Measurements from ENCODE around the gene TTYH3. TPM values are rescaled to one million over a fixed set of nuclear protein-coding genes. Genes with fewer than 3 reads are reported as not detected.
A peak's percentile ranks its signal among the peaks of the same experiment; 100 is the strongest.

The TTYH3 gene
- total RNA-seq, 2 donors from 2014 or later, result 145 to 152 TPM

DNA sequence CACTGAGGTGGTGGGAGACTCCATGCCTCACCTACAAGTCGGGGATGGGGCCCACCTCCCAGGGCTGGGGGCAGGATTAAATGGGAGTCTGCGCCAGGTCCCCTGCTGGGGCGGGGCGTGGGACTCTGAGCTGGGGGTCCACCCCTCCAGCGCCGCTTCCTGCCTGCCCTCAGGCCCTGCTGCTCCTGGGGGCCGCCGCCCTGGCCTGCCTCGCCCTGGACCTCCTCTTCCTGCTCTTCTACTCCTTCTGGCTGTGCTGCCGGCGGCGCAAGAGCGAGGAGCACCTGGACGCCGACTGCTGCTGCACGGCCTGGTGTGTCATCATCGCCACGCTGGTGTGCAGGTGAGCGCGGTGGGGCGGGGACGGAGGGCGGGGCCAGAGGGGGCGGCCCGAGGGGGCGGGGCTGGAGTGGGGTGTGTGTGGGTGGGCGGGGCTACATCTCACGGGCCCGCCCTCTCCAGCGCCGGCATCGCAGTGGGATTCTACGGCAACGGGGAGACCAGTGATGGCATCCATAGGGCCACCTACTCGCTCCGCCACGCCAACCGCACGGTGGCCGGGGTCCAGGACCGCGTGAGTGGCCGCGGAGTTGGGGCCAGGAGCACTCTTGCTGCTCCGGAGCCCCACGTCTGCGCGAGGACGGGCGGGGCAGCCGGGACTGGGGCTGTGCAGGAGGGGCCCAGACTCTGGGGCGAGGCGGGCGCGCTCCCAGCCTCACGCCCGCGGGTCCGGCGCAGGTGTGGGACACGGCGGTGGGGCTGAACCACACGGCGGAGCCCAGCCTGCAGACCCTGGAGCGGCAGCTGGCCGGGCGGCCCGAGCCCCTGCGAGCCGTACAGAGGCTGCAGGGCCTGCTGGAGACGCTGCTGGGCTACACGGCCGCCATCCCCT is 15.1 kb downstream of the TTYH3 start:
- no peaks in the 10 kb centered on the region for H3K27me3 Mint-ChIP-seq (ENCODE audit: insufficient read depth)
- WGBS, 2 experiments (ENCODE audit: insufficient coverage in 1 of 2, insufficient read length in 1 of 2), result 93 to 94% methylated on average over 41 to 66 of the region's 73 CpGs
- H3K9me3 ChIP-seq (ENCODE audit: control insufficient read depth, low read length), result no peaks in the 10 kb centered on the region
- TF ChIP-seq, protein P1, sequence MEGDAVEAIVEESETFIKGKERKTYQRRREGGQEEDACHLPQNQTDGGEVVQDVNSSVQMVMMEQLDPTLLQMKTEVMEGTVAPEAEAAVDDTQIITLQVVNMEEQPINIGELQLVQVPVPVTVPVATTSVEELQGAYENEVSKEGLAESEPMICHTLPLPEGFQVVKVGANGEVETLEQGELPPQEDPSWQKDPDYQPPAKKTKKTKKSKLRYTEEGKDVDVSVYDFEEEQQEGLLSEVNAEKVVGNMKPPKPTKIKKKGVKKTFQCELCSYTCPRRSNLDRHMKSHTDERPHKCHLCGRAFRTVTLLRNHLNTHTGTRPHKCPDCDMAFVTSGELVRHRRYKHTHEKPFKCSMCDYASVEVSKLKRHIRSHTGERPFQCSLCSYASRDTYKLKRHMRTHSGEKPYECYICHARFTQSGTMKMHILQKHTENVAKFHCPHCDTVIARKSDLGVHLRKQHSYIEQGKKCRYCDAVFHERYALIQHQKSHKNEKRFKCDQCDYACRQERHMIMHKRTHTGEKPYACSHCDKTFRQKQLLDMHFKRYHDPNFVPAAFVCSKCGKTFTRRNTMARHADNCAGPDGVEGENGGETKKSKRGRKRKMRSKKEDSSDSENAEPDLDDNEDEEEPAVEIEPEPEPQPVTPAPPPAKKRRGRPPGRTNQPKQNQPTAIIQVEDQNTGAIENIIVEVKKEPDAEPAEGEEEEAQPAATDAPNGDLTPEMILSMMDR (conservative IDR thresholded peaks at IDR 0.05), result no peak
- no peaks in the 10 kb centered on the region for H3K9me3 Mint-ChIP-seq
- no peak overlapping the region for H3K4me3 ChIP-seq (ENCODE audit: low read length)
- H3K4me3 Mint-ChIP-seq, result no peak overlapping the region
- H3K36me3 Mint-ChIP-seq (ENCODE audit: low read depth), result peaks cover 14% of the 10 kb centered on the region
- no peak overlapping the region for H3K27ac ChIP-seq (ENCODE audit: low read depth, low read length)
- H3K36me3 ChIP-seq (ENCODE audit: control insufficient read depth, insufficient read depth, low read length), result peaks cover 20% of the 10 kb centered on the region
- H3K4me1 ChIP-seq (ENCODE audit: control insufficient read depth, insufficient read depth, low read length), result no peaks in the 10 kb centered on the region
- no peak overlapping the region for H3K9ac ChIP-seq (ENCODE audit: extremely low read depth, low read length, poor library complexity, severe bottlenecking)
- no peaks in the 10 kb centered on the region for H3K27me3 ChIP-seq (ENCODE audit: control insufficient read depth, insufficient read depth, low read length, poor library complexity, severe bottlenecking)
- H3K27ac Mint-ChIP-seq, result no peak overlapping the region
- DNase-seq, result peak; percentile 94
- peaks cover 9% of the 10 kb centered on the region for H3K4me1 Mint-ChIP-seq

DNA sequence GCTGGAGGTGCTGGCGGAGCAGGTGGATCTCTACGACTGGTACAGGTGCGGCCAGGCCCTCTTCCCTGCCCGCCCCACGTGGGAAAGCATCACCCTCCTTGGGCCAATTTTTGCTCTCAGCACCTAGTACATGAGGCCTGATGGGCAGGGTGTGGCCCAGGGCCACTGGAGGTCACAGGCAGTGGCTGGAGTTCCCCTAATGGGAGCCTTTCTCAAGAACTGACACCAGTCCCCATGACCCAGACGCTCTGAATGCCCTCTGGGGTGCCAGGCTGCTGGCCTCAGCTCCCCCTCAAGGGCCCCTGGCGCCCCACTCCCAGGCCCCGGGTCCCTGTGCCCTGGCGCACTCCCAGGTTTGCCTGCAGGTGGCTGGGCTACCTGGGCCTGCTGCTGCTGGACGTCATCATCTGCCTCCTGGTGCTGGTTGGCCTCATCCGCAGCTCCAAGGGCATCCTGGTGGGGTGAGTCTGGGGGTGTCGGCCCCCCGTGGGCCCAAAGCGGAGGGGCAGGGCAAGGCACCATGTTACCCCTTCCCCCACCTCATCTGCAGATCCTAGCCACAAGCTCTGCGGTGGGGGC is 15.9 kb downstream of the TTYH3 start:
- 96 to 100% methylated on average over 8 to 15 of the region's 15 CpGs for WGBS, 2 experiments (ENCODE audit: insufficient coverage in 1 of 2, insufficient read length in 1 of 2)
- no peaks in the 10 kb centered on the region for H3K9me3 Mint-ChIP-seq
- no peaks in the 10 kb centered on the region for H3K4me1 ChIP-seq (ENCODE audit: control insufficient read depth, insufficient read depth, low read length)
- peaks cover 23% of the 10 kb centered on the region for H3K36me3 ChIP-seq (ENCODE audit: control insufficient read depth, insufficient read depth, low read length)
- H3K27ac Mint-ChIP-seq, result no peak overlapping the region
- no peaks in the 10 kb centered on the region for H3K9me3 ChIP-seq (ENCODE audit: control insufficient read depth, low read length)
- no peak overlapping the region for H3K9ac ChIP-seq (ENCODE audit: extremely low read depth, low read length, poor library complexity, severe bottlenecking)
- H3K36me3 Mint-ChIP-seq (ENCODE audit: low read depth), result peaks cover 21% of the 10 kb centered on the region
- H3K4me3 ChIP-seq (ENCODE audit: low read length), result no peak overlapping the region
- no peaks in the 10 kb centered on the region for H3K27me3 ChIP-seq (ENCODE audit: control insufficient read depth, insufficient read depth, low read length, poor library complexity, severe bottlenecking)
- TF ChIP-seq, protein P1 (conservative IDR thresholded peaks at IDR 0.05), result no peak
- H3K4me3 Mint-ChIP-seq, result no peak overlapping the region
- no peak for DNase-seq
- H3K27ac ChIP-seq (ENCODE audit: low read depth, low read length), result peak overlapping the region; percentile 24
- peaks cover 9% of the 10 kb centered on the region for H3K4me1 Mint-ChIP-seq
- no peaks in the 10 kb centered on the region for H3K27me3 Mint-ChIP-seq (ENCODE audit: insufficient read depth)

DNA sequence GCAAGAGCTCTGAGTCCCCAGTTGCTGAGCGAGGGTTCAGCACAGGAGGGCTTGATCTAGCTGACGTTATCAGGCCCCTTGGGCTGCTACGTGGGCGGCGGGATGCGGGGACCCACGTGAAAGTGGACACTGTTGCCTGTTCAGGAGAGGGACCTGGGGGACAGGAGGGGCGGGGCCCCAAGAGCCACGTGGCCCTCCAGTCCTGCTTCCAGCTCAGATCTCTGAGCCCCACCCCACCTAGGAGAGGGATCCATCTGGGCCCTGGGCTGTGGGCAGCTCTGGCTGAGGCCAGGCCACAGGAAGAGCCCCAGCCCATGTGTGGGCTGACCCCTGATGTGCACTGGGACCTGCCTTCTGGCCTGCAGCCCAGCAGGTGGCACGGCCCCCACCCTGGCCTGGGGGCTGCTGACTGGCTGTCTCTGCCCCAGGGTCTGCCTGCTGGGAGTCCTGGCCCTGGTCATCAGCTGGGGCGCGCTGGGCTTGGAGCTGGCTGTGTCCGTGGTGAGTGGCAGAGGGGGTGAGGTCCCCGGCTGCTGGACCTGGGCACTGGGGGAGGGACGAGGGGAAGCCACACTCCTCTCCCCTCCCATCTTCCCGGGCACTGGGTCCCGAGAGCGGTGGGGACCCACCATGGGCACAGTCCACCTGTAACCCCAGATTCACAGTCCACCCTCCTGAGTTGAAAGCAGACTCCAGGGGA is 17.5 kb downstream of the TTYH3 start:
- no peak for DNase-seq
- H3K9ac ChIP-seq (ENCODE audit: extremely low read depth, low read length, poor library complexity, severe bottlenecking), result no peak overlapping the region
- H3K36me3 Mint-ChIP-seq (ENCODE audit: low read depth), result peaks cover 25% of the 10 kb centered on the region
- H3K4me1 ChIP-seq (ENCODE audit: control insufficient read depth, insufficient read depth, low read length), result no peaks in the 10 kb centered on the region
- no peak overlapping the region for H3K4me3 Mint-ChIP-seq
- no peak overlapping the region for H3K27ac Mint-ChIP-seq
- H3K9me3 Mint-ChIP-seq, result no peaks in the 10 kb centered on the region
- H3K27me3 Mint-ChIP-seq (ENCODE audit: insufficient read depth), result no peaks in the 10 kb centered on the region
- no peak overlapping the region for H3K4me3 ChIP-seq (ENCODE audit: low read length)
- H3K4me1 Mint-ChIP-seq, result peaks cover 9% of the 10 kb centered on the region
- 85 to 91% methylated on average over 8 to 18 of the region's 18 CpGs for WGBS, 2 experiments (ENCODE audit: insufficient coverage in 1 of 2, insufficient read length in 1 of 2)
- H3K27ac ChIP-seq (ENCODE audit: low read depth, low read length), result no peak overlapping the region
- no peaks in the 10 kb centered on the region for H3K27me3 ChIP-seq (ENCODE audit: control insufficient read depth, insufficient read depth, low read length, poor library complexity, severe bottlenecking)
- TF ChIP-seq, protein P1 (conservative IDR thresholded peaks at IDR 0.05), result no peak
- H3K9me3 ChIP-seq (ENCODE audit: control insufficient read depth, low read length), result no peaks in the 10 kb centered on the region
- peaks cover 24% of the 10 kb centered on the region for H3K36me3 ChIP-seq (ENCODE audit: control insufficient read depth, insufficient read depth, low read length)

Data from endodermal cell (in vitro differentiated cells).